Epithelial cell of proximal tubule (primary cell): ENCODE measurements around the gene CA7. TPM values are rescaled to one million over a fixed set of nuclear protein-coding genes. Genes with fewer than 3 reads are reported as not detected.

Experiments used
- DNase-seq: peaks from one replicate; pipeline ENCODE4 v3.0.0-alpha.2; 2011; ENCODE audit warnings: low read depth
- H3K4me3 ChIP-seq: 2 replicates; pipeline ENCODE4 v1.5.1; 2011; ENCODE audit warnings: low read depth, mild to moderate bottlenecking, low read length
- CTCF ChIP-seq: conservative IDR thresholded peaks from 2 replicates; pipeline ENCODE4 v1.5.1; 2012; ENCODE audit warnings: low read depth, mild to moderate bottlenecking, low read length
- total RNA-seq: library from RNA; depleted of rRNA; stranded (reverse); fragments of >200 nt; gene quantifications from 2 replicates; pipeline ENCODE4 v1.2.3, GENCODE V29; 2015

The CA7 gene
- total RNA-seq, 1 donor from 2014 or later = 0.12 TPM

- no peak for TF ChIP-seq CTCF
- no peak overlapping the region for H3K4me3 ChIP-seq
- no peak for DNase-seq
Observed at GRCh38 chr16:66845791-66846221, 1.6 kb downstream of the CA7 start.

DNA sequence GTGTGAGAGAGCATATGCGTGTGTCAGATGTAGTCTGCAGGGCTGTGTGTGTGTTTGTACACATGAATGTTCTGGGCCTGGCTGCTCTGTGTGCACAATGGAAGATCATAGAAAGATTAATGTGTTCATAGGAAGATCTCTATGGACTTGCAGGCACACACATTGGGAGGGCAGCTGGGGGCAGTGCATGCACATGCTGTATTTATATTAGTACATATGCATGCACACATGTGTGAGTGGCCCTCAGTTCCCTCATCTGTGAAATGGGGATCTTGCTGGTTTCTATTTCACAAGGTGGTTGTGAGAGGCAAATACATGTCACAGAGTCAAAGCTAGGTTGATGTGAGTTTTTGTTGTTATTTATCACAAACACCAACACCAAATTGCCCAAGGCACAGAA lies 2.1 kb downstream of the CA7 start:
- TF ChIP-seq CTCF = no peak
- DNase-seq = no peak
- no peak overlapping the region for H3K4me3 ChIP-seq

GRCh38 chr16:66846831-66847230 lies 2.6 kb downstream of the CA7 start:
- no peak overlapping the region for H3K4me3 ChIP-seq
- DNase-seq = no peak
- TF ChIP-seq CTCF = no peak

- no peak for TF ChIP-seq CTCF
- no peak overlapping the region for H3K4me3 ChIP-seq
- DNase-seq = no peak
Observed at GRCh38 chr16:66847533-66848067, 3.4 kb downstream of the CA7 start.

DNA sequence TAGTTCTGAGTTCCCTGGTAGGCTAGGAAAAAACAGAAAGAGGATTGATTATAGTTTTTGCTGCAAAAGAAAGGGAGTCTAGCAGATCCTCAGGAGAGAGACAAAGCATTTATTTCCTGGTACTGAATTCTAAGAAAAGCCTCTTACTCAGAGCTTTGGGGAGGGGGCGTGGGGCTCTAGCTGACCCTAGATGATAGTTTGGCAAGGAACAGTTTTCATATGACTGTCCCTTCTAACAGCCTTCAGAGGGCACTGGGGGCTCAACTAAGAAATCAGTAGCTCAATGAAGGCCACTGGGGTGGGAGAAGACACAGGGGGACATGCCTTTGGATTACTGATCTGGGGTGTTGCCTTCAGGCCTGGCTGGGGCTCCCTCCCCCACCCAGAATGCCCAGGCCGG lies 4.0 kb downstream of the CA7 start:
- no peak for TF ChIP-seq CTCF
- DNase-seq = no peak
- no peak overlapping the region for H3K4me3 ChIP-seq

DNA sequence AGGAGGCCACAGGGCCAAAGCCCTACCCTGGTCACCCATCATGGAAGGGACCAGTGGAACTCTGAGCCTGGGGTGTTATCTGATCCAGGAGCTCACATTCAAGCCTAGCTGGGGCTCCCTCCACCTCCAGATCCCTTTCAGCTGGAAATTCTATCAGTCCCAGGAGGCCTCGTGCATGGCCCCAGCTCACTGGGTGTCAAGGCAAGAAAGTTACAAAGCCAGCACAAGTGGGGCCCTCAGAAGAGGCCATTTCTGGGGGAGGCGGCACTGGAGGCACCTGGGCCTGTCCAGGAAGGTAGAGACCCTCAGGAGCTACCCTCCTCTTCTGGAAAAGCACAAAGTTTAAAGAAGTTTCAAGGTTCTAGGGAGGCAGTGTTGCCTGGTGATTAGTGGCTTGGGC lies 4.8 kb downstream of the CA7 start:
- TF ChIP-seq CTCF = no peak
- no peak for DNase-seq
- no peak overlapping the region for H3K4me3 ChIP-seq

DNA sequence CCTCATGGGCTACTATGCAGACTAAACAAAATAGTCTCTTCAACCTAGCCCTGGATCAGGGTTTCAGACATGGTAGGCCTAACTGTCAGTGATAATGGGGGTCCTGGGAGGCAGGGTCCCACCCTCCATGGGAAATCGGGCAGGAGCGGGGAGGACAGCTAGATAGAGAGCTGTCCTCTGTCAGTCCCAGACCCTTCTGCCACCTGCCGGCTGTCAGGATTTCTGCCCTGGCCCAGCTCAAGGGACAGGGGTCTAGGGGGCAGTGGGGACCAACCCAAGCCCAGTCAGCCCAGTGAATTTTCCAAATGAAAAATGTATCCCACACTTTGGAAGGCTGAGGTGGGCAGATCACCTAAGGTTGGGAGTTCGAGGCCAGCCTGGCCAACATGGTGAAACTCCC lies 5.3 kb downstream of the CA7 start:
- no peak for TF ChIP-seq CTCF
- DNase-seq = no peak
- H3K4me3 ChIP-seq = no peak overlapping the region
